ENCODE measurements around the gene GRIN3A. TPM values are rescaled to one million over a fixed set of nuclear protein-coding genes. Genes with fewer than 3 reads are reported as not detected.

Gene GRIN3A
- polyA plus RNA-seq, 1 of the 3 experiments (the other 2 are of a cell fraction), result not detected

DNA sequence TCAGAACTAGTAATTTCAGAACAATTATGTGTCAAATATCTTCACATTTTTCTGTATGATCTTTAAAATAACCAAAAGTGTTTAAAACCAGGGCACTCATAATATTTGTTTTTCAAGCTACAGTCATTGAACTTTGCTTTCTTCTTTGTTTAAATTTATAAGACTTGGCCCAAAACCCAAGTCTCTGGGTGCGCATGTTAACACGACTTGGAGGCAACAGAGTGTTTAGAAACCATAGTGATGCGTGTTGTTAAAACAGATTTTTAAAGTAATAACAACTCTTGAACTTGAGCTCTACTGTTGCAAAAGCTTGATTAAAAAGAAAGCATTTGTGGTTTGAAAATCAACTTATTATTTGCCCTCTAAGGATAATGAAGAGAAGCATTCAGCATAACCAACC is 26.0 kb upstream of the GRIN3A start:
- Histone ChIP-seq H3K4me1 (ENCODE audit: control insufficient read depth in 1 of 2, insufficient read depth in 2 of 2, low read depth in 1 of 2, low read length in 1 of 2) (no peaks in the 10 kb centered on the region), H2AFZ (ENCODE audit: low read depth) (no peak overlapping the region), H4K20me1 (ENCODE audit: insufficient read depth) (no peaks in the 10 kb centered on the region), H3K79me2 (ENCODE audit: insufficient read depth) (no peaks in the 10 kb centered on the region), H3K36me3 (replicated peaks in 1 of 2; ENCODE audit: control insufficient read depth in 1 of 2, insufficient read depth in 2 of 2, low read length in 1 of 2) (no peaks in the 10 kb centered on the region), H3K9ac (no peak overlapping the region), H3K9me2 (no peaks in the 10 kb centered on the region), H3K27me3 (ENCODE audit: insufficient read depth) (no peaks in the 10 kb centered on the region), H3K4me3 (ENCODE audit: low read depth in 2 of 2, low read length in 1 of 2) (no peak overlapping the region), H3K9me3 (no peaks in the 10 kb centered on the region), H3K4me2 (no peak overlapping the region), H3F3A (replicated peaks; ENCODE audit: insufficient read depth) (no peaks in the 10 kb centered on the region), H3K27ac (ENCODE audit: low read depth in 2 of 2, low read length in 1 of 2) (no peak overlapping the region)
- WGBS (ENCODE audit: low lambda C conversion rate), result 34% methylated on average over 3 of the region's 3 CpGs
- TF ChIP-seq, protein P1, sequence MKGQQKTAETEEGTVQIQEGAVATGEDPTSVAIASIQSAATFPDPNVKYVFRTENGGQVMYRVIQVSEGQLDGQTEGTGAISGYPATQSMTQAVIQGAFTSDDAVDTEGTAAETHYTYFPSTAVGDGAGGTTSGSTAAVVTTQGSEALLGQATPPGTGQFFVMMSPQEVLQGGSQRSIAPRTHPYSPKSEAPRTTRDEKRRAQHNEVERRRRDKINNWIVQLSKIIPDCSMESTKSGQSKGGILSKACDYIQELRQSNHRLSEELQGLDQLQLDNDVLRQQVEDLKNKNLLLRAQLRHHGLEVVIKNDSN (IDR thresholded peaks at IDR 0.05; ENCODE audit: borderline replicate concordance, low read depth), result no peak
- TF ChIP-seq, protein P2, sequence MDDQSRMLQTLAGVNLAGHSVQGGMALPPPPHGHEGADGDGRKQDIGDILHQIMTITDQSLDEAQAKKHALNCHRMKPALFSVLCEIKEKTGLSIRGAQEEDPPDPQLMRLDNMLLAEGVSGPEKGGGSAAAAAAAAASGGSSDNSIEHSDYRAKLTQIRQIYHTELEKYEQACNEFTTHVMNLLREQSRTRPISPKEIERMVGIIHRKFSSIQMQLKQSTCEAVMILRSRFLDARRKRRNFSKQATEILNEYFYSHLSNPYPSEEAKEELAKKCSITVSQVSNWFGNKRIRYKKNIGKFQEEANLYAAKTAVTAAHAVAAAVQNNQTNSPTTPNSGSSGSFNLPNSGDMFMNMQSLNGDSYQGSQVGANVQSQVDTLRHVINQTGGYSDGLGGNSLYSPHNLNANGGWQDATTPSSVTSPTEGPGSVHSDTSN (IDR thresholded peaks at IDR 0.05), result no peak
- TF ChIP-seq RCOR1 (IDR thresholded peaks at IDR 0.05; ENCODE audit: low read length) (no peak), GABPA (IDR thresholded peaks at IDR 0.05; ENCODE audit: low read depth) (no peak), YY1 (IDR thresholded peaks at IDR 0.05; ENCODE audit: low read depth) (no peak), NFIC (IDR thresholded peaks at IDR 0.05; ENCODE audit: borderline replicate concordance) (no peak), JUND (IDR thresholded peaks at IDR 0.05) (no peak), MEF2A (IDR thresholded peaks at IDR 0.05; ENCODE audit: borderline replicate concordance, low read depth) (no peak), GATA2 (CRISPR knock-in tag; IDR thresholded peaks at IDR 0.05) (no peak), SIN3A (IDR thresholded peaks at IDR 0.05; ENCODE audit: borderline replicate concordance, low read depth, low read length) (no peak)
- TF ChIP-seq, protein P3, sequence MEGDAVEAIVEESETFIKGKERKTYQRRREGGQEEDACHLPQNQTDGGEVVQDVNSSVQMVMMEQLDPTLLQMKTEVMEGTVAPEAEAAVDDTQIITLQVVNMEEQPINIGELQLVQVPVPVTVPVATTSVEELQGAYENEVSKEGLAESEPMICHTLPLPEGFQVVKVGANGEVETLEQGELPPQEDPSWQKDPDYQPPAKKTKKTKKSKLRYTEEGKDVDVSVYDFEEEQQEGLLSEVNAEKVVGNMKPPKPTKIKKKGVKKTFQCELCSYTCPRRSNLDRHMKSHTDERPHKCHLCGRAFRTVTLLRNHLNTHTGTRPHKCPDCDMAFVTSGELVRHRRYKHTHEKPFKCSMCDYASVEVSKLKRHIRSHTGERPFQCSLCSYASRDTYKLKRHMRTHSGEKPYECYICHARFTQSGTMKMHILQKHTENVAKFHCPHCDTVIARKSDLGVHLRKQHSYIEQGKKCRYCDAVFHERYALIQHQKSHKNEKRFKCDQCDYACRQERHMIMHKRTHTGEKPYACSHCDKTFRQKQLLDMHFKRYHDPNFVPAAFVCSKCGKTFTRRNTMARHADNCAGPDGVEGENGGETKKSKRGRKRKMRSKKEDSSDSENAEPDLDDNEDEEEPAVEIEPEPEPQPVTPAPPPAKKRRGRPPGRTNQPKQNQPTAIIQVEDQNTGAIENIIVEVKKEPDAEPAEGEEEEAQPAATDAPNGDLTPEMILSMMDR (IDR thresholded peaks at IDR 0.05), result no peak
- TF ChIP-seq, protein P4, sequence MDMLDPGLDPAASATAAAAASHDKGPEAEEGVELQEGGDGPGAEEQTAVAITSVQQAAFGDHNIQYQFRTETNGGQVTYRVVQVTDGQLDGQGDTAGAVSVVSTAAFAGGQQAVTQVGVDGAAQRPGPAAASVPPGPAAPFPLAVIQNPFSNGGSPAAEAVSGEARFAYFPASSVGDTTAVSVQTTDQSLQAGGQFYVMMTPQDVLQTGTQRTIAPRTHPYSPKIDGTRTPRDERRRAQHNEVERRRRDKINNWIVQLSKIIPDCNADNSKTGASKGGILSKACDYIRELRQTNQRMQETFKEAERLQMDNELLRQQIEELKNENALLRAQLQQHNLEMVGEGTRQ (IDR thresholded peaks at IDR 0.05; ENCODE audit: borderline replicate concordance, low read depth, low read length), result no peak
- TF ChIP-seq, protein P5, sequence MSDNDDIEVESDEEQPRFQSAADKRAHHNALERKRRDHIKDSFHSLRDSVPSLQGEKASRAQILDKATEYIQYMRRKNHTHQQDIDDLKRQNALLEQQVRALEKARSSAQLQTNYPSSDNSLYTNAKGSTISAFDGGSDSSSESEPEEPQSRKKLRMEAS (IDR thresholded peaks at IDR 0.05; ENCODE audit: low read depth), result no peak
- TF ChIP-seq, protein P6, sequence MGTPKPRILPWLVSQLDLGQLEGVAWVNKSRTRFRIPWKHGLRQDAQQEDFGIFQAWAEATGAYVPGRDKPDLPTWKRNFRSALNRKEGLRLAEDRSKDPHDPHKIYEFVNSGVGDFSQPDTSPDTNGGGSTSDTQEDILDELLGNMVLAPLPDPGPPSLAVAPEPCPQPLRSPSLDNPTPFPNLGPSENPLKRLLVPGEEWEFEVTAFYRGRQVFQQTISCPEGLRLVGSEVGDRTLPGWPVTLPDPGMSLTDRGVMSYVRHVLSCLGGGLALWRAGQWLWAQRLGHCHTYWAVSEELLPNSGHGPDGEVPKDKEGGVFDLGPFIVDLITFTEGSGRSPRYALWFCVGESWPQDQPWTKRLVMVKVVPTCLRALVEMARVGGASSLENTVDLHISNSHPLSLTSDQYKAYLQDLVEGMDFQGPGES (IDR thresholded peaks at IDR 0.05; ENCODE audit: low read depth, low read length), result no peak
- ChIA-PET CTCF (no interaction called here), POLR2A (no interaction called here)
- DNase-seq, result no peak
